Breast epithelium (tissue), 4 donors: ENCODE data around the gene HDAC7. TPM values are rescaled to one million over a fixed set of nuclear protein-coding genes. Genes with fewer than 3 reads are reported as not detected.

Source experiments
- DNase-seq, 2 donors: peaks; one replicate each; pipeline ENCODE4 v3.0.0-alpha.2; 2019; ENCODE audit warnings: low spot score in 2 of 2
- H3K27ac ChIP-seq, 2 donors: fragments of 200-600 bp; sonication (generic) in 1 of 2; one replicate each; pipeline ENCODE4 v1.5.1; 2016 to 2019; ENCODE audit warnings: mild to moderate bottlenecking in 1 of 2
- H3K27me3 ChIP-seq, 2 donors: fragments of 200-600 bp; sonication (generic) in 1 of 2; one replicate each; pipeline versions ENCODE4 v1.5.1 to v1.6.0; 2017 to 2019; ENCODE audit warnings: control low read depth in 1 of 2, mild to moderate bottlenecking in 1 of 2
- H3K36me3 ChIP-seq: fragments of 200-600 bp; one replicate; pipeline ENCODE4 v1.5.1; 2019
- H3K4me1 ChIP-seq, 2 donors: fragments of 200-600 bp; sonication (generic); one replicate each; pipeline ENCODE4 v1.5.1; 2016 to 2019; ENCODE audit warnings: control low read depth in 1 of 2
- H3K4me3 ChIP-seq, 3 donors: fragments of 200-600 bp; sonication (generic); 1 replicate in 2 of 3; 2 replicates in 1 of 3; pipeline ENCODE4 v1.5.1; 2016 to 2019; ENCODE audit warnings: mild to moderate bottlenecking in 3 of 3, moderate library complexity in 2 of 3
- H3K9me3 ChIP-seq, 2 donors: fragments of 200-600 bp; sonication (generic) in 1 of 2; one replicate each; pipeline ENCODE4 v1.5.1; 2016 to 2019; ENCODE audit warnings: control low read depth in 1 of 2
- CTCF ChIP-seq, 3 donors: fragments of 450-650 bp; IDR thresholded peaks; one replicate each; pipeline ENCODE4 v1.5.1; 2016 to 2017; ENCODE audit warnings: antibody characterized with exemption in 3 of 3, mild to moderate bottlenecking in 3 of 3, moderate library complexity in 3 of 3
- POLR2A ChIP-seq: fragments of 450-650 bp; IDR thresholded peaks from one replicate; pipeline ENCODE4 v1.6.1; 2016; ENCODE audit warnings: antibody characterized with exemption, mild to moderate bottlenecking, moderate library complexity
- POLR2AphosphoS5 ChIP-seq, 3 donors: sonication (generic); formaldehyde crosslinking; IDR thresholded peaks; one replicate each; pipeline ENCODE4 v1.6.1; 2017; ENCODE audit warnings: antibody characterized with exemption in 3 of 3
- intact Hi-C: fragments of 100-400 bp; cut with DNase I; formaldehyde crosslinking; loops from one replicate; pipeline ENCODE4 v1.15.1; 2023; ENCODE audit warnings: low total_unique reads
- total RNA-seq, 3 donors: library from RNA; depleted of rRNA; stranded (reverse); fragments of >200 nt; gene quantifications; one replicate each; pipeline ENCODE4 v1.1.0, GENCODE V29; 2016

Gene HDAC7
- total RNA-seq, 3 donors from 2014 or later: 37.6 to 77.0 (median 44.9) TPM

GRCh38 chr12:47773062-47773857 lies 46.4 kb downstream of the HDAC7 start, which contains the start of gene SLC48A1:
Gene SLC48A1, plus strand, starts transcription at chr12:47773238. Its CDS starts 67 bp downstream, at chr12:47773305.
- no peaks in the 10 kb centered on the region for H3K27me3 ChIP-seq
- DNase-seq: peak; percentile 58 to 63
- H3K4me3 ChIP-seq: peak within 1 kb of the TSS; percentile 92 to 98 (median 93)
- TF ChIP-seq CTCF (IDR thresholded peaks at IDR 0.05): peak in 1 of 3 donors; percentile 18
- no peak for TF ChIP-seq POLR2A
- peak in 1 of 3 donors; percentile 16 for TF ChIP-seq POLR2AphosphoS5 (IDR thresholded peaks at IDR 0.05)
- H3K36me3 ChIP-seq: no peaks in the 10 kb centered on the region
- peaks cover 16 to 18% of the 10 kb centered on the region in 2 donors for H3K4me1 ChIP-seq
- intact Hi-C loops: loop anchor here (10.0 kb wide), 1 partner anchor 48 kb away; the partner anchor contains the start of gene ENDOU
- H3K9me3 ChIP-seq: no peaks in the 10 kb centered on the region
- peak within 1 kb of the TSS; percentile 83 to 88 for H3K27ac ChIP-seq

- TF ChIP-seq POLR2AphosphoS5 (IDR thresholded peaks at IDR 0.05): no peak
- TF ChIP-seq CTCF (IDR thresholded peaks at IDR 0.05): no peak
- TF ChIP-seq POLR2A: no peak
- H3K36me3 ChIP-seq: no peaks in the 10 kb centered on the region
- no peaks in the 10 kb centered on the region for H3K27me3 ChIP-seq
- peak overlapping the region; percentile 92 to 98 (median 93) for H3K4me3 ChIP-seq
- DNase-seq: no peak
- H3K27ac ChIP-seq: peak overlapping the region; percentile 83 to 88
- intact Hi-C loops: loop anchor here (10.0 kb wide), 1 partner anchor 48 kb away; the partner anchor contains the start of gene ENDOU
- peaks cover 16% of the 10 kb centered on the region in 2 donors for H3K4me1 ChIP-seq
- H3K9me3 ChIP-seq: no peaks in the 10 kb centered on the region
Measured at GRCh38 chr12:47772738-47773061, 47.0 kb downstream of the HDAC7 start.

GRCh38 chr12:47772094-47772660 lies 47.5 kb downstream of the HDAC7 start:
- intact Hi-C loops: loop anchor here (10.0 kb wide), 1 partner anchor 47 kb away; the partner anchor contains the start of gene ENDOU
- no peaks in the 10 kb centered on the region for H3K36me3 ChIP-seq
- TF ChIP-seq CTCF (IDR thresholded peaks at IDR 0.05) (no peak), POLR2A (no peak), POLR2AphosphoS5 (IDR thresholded peaks at IDR 0.05) (no peak)
- peak overlapping the region in 1 of 2 donors; percentile 83 for H3K27ac ChIP-seq
- peaks cover 10 to 13% of the 10 kb centered on the region in 2 donors for H3K4me1 ChIP-seq
- DNase-seq: no peak
- no peaks in the 10 kb centered on the region for H3K9me3 ChIP-seq
- peak overlapping the region in 1 of 3 donors; percentile 98 for H3K4me3 ChIP-seq
- H3K27me3 ChIP-seq: no peaks in the 10 kb centered on the region

- H3K36me3 ChIP-seq: no peaks in the 10 kb centered on the region
- intact Hi-C loops: loop anchor here (10.0 kb wide), 1 partner anchor 47 kb away; the partner anchor contains the start of gene ENDOU
- no peaks in the 10 kb centered on the region for H3K9me3 ChIP-seq
- H3K27me3 ChIP-seq: no peaks in the 10 kb centered on the region
- no peak for DNase-seq
- H3K4me3 ChIP-seq: no peak overlapping the region
- H3K4me1 ChIP-seq: peaks cover 4 to 11% of the 10 kb centered on the region in 2 donors
- H3K27ac ChIP-seq: no peak overlapping the region
- TF ChIP-seq CTCF (IDR thresholded peaks at IDR 0.05) (no peak), POLR2AphosphoS5 (IDR thresholded peaks at IDR 0.05) (no peak), POLR2A (no peak)
Measured at GRCh38 chr12:47771304-47771703, 48.4 kb downstream of the HDAC7 start.
